Activated T-cell treated with anti-CD3 and anti-CD28 coated beads, Interleukin-2, amount 50 U/mL, for 1 hour (primary cell): Measurements from ENCODE around the gene GJA4.

Experiments
- DNase-seq: peaks from one replicate; pipeline ENCODE4 v3.0.0-alpha.2; 2020

GJA4 gene

DNA sequence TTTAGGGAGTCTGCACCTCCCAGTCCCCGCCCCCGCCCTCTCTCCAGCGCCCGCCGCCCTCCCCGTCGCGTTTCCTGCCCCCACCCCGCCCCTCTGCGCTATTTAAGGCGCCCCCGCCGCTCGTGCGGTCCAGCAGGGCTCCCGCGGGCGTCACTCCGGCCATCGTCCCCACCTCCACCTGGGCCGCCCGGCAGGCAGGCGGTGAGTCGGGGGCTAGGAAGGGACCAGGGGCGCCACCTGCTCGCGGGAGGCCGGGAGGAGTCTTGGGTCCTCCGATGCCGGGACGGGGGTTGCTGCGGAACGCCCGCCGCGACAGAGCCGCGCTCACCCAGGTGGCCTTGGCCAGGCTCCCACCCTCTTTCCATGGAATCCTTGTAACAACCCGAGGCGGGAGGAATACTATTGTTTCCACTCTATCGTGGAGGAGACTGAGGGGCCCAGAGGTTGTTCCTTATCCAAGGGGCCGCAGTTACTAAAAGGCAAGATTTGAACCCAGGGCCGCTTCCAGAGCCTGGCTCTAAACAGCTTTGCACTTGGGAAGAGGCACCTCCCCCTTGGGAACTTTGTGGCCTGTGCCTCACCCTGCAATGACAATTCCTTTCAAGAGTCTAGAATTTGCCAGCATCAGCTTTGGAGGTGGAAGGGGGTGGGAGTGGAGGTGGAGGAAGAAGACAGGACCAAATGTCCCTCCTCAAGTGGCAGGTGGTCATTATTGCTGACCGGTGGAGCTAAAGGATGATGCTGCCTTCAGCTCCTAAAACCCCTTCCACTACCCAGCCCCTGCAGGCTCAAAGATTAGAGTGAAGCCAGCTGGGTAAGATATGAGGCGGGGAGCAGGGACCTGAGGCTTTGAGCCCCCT, at the start of gene GJA4:
Gene GJA4 (plus strand): TSS at position 132 of the 860 bp plus-strand sequence. CDS start 1,215 bp downstream, outside the sequence.
- no peak for DNase-seq

DNA sequence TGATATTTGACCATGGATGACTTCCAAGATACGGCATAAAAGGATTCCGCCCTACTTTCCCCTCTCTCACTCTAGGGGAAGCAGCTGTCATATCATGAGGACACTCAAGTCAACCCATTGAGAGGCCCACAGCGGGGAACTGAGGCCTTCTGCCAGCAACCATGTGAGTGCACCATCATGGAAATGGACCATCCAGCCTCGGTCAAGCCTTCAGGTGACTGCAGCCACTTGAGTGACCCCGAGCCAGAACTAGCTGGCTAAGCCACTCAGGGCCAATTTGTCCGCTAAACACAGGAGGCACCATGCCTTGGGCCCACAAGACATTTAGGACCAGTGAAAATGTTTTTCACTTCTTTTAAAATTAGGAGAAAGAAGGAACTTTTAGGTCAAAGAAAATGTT, 49.0 kb upstream of the GJA4 start:
- DNase-seq, result no peak

DNA sequence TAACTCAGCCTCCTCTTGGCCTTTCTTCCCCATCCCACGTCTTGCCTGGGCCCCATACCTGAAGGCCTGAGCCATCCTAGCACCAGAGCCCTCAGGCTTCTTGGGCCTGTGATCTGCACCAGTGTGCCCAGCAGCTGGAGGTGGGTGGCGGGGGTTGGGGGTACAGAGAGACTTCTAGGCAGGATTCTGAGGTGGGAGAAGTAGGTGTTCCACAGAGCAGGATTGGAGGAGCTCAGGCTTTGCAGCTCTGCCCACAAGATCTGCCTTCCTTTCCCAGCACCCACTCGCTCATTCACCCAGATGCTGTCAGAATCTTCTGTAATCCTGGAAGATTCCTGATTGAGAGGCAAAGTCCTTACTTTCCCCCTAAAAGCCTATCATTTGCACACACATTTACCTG, 47.9 kb upstream of the GJA4 start:
- DNase-seq, result no peak

DNA sequence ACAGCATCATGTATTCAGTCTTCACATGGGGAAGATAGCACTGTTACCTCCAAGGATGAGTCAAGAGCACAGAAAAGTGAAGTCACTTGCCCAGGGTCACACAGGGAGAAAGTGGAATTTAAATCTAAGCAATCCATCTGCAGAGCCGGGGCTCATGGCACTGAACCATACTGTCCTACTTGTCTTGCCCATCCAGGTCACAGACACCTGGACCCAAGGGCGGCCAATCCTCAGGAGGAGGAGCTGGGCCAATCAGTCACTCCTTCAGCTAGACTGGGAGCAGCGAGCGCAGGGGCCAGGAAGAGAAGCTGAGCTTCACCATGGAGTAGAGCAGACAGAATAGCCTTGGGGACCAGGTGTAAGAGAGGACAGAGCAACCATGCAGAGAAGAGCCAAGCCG, 47.1 kb upstream of the GJA4 start:
- DNase-seq, result no peak

DNA sequence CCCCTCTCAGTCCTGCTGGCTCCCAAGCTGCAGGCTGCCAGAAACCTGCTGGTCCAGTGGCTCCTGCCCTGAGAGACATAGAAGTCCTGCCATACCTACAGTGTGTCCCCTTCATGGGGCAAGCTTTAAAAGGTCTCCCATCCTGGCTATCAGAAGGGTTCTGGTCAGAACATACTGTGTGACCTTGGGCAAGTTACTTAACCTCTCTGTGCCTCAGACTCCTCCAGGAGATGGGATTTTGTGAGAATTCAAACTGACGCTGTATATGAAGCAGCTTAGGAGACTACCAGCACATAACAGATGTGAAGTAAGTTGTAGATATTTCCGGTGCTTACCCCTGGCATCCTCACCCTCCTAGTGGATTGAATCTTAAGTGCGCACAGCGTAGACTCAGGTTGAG, 46.7 kb upstream of the GJA4 start:
- DNase-seq, result no peak

DNA sequence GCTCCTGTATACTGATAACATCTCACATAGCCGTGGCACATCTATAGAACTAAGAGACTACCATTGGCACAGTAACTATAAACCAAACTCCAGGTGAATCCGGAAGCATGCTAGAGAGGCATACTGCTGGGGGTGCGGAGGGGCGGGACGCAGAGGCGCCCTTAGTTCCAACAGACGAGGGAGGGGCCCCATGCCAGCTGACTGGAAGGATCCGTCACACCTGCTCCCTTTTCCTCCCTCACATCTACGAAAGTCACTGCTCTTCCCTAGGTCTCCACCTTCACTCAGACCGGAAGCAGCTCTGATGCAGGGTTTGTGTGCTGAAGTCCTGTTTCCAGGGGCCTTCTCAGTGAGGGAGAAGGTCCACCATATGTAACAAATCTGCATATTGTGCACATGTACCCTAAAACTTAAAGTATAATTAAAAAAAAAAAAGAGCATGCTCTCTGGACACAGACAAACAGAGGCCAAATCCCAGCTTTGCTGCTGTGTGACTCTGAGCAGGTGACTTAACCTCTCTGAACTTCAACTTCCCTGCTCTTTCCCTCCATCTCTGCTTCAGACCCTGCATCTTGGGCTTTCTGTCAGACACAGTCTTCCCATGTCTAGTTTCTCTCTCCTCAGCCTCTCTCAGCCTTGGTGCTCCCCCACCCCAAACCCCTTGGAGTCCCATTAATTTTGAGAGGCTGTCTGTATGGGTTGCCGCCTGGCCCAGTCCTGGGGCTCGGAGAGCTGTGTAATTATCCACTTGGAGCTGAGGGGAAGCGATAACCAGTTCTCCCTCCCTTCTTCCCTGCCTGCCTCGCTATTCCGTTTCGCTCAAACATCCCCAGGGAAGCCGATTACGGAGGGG, 45.8 kb upstream of the GJA4 start:
- no peak for DNase-seq

DNA sequence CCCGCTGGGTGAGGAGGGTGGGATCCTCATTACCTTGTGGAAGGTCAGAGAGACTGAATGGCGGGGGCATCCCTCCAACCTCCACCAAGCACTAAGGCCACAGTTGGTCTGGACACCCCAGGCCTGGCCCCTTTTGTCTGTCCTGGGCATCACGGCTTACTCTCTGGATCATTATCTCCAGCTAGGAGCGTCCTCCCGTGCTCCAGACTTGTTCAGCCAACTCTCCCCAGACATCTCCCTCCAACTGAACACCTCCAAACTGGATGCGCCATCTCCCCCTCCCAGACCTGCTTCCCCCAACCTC, 45.2 kb upstream of the GJA4 start:
- no peak for DNase-seq

DNA sequence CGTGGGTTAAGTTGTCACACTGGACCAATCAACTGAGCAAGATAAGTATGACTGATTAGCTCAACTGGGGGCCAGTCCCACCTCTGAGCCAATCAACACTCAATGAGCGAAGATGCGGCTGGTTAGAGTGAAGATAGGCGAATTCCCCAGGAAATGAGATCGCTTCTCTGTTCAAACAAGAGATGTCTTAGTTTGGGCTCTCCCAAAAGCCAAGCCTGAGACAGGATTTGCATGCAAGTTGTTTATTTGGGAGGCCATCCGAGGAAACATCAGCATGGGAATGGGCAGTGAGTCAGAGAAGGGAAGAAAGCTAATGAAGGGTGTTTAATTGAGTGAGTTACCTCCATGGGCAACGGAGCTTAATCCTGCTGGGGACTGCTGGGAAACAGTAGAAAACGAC, 42.8 kb upstream of the GJA4 start:
- DNase-seq, result no peak

DNA sequence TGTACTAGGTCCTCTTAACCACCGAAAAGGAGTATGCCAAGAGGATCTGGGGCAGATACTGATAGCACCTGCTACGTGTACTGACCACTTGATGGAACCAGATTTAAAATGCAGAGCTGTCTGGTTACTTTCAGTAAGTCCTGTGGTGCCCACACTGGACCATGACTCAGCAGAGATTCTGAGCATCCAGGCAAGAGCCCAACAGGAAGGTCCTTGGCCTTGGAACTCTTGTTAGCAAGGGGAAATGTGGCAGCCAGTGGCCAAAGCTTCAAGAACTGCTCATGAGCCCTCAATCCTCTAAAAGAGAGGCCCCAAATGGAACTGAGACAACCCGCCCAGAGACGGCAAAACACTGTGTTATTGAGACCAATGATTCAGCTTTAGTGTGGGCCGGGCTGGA, 42.2 kb upstream of the GJA4 start:
- DNase-seq, result no peak

DNA sequence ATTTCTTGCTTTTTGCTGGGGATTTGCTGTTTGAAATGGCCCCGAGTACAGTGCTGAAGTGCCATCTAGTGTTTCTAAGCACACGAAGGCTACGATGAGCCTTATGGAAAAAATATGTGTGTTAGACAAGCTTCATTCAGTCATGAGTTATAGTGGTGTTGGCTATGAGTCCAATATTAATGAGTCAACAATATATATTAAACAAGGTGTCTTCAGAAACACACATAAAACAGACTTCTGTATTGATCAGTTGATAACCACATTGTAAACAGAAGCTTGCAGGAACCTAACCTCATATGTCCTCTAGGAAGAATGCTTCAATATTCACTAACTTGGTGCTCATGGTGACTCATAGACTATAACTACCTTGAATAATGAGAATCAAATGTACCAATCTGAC, 39.6 kb upstream of the GJA4 start:
- DNase-seq, result no peak

DNA sequence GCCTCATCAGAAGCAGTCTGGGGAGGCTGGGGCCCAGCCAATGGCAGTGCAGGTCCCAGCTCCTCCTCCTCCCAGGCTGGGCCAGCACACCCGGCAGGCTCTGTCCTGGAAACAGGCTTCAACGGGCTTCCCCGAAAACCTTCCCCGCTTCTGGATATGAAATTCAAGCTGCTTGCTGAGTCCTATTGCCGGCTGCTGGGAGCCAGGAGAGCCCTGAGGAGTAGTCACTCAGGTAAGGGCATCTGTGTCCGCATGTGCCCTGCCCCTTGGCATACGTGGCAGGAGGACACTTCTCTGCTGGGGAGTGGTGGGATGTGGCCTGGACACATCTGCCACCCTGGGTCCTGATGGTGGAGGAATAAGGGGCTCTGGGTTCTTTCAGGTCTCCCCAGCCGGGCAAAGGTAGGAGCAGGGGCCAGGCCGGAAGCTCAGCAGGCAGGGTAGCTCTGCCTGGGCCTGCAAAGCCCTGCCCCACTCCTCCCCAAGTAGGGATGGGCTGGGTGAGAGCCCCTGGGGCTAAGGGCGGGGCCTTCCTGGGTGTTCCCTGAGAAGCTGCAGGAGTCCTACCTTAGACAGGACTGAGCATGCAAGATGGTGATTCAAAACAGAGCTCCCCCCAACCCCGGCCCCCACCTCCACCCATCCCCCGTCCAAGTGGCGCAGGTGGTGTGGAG, 37.7 kb upstream of the GJA4 start, which contains the start of gene GJB5:
Gene GJB5 (plus strand): TSS at position 84 of the 674 bp plus-strand sequence. CDS start 2,284 bp downstream, outside the sequence.
- DNase-seq, result no peak

DNA sequence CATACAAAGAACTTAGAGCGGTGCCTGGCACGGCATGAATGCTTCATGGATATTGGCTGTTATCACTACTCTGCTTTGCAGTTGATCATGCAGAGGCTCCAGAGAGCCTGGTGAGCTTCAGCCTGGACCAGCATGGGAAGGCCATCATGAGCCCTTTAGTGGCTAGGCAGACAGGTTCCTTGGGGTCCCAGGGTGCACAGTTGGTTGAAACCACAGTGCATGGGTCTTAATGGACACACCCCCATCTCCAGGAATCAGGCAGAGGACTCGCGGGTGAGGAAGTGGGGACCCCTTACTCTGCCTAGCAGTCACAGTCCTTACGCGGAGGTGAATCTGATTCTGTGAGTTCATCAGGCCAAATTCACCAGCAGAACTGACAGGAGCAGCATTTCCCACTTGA, 36.8 kb upstream of the GJA4 start:
- DNase-seq, result no peak

DNA sequence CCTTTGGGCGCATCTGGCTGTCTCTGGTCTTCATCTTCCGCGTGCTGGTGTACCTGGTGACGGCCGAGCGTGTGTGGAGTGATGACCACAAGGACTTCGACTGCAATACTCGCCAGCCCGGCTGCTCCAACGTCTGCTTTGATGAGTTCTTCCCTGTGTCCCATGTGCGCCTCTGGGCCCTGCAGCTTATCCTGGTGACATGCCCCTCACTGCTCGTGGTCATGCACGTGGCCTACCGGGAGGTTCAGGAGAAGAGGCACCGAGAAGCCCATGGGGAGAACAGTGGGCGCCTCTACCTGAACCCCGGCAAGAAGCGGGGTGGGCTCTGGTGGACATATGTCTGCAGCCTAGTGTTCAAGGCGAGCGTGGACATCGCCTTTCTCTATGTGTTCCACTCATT, 35.4 kb upstream of the GJA4 start:
- no peak for DNase-seq

DNA sequence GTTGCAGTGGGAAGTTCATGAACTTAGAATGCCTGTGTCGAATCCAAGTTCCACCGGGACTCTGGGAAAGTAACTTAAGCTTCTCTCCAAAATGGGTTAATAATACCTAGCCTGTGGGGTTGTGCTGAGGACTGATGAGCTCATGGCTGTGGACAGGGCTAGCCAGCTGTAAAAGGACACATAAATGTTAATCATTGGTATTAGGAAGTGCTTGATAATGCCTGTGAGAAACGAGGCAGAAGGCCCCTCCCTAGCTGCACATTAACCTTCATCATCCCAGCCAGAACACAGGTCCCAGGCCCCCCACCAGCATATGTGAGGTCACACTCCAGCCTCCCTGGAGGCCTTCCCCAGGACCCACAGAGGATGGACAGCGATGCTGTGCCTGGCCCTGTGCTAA, 34.0 kb upstream of the GJA4 start:
- DNase-seq, result no peak

DNA sequence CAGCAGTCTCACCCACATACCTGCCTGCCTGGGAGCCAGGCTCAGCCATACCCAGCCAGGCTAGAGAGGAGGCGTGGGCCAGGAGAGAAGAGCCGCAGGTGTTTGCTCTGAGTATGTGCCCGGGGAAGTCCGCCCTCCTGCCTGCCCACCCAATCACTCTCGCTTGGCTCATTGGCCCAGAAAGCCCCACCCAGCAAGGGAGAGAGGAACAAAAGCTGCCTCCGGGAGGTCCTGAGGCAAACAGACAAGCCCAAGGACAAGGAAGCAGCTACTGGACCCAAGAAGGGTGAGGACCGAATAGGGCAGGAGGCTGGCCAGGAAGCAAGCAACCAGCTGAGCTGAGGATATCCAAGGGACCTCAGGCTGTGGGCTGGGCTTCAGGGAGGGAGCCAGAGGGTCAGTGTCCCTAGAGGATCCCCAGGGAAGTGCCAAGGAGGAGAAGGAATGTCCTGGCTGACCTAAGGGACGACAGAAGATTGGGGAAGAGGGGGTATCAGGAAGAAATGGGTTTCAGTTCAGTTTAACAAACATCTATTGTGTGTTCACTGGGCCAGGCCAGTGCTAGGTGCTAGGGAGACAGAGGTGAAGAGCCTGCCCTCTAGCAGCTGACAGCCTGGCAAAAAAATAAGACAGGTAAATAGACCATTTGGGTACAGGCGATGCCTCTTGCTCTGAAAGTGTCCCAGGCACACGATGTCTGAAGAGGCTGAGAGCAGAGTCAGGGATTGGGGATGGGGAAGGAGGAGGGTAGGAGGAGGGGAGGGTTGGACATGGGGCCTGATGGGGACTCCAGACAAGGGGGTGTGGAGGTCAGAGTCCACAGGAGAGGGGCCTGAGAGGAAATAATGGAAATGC, 33.1 kb upstream of the GJA4 start, which contains the start of gene GJB4:
Gene GJB4 (plus strand): TSS at position 238 of the 855 bp plus-strand sequence. CDS start 1,515 bp downstream, outside the sequence.
- DNase-seq, result no peak

DNA sequence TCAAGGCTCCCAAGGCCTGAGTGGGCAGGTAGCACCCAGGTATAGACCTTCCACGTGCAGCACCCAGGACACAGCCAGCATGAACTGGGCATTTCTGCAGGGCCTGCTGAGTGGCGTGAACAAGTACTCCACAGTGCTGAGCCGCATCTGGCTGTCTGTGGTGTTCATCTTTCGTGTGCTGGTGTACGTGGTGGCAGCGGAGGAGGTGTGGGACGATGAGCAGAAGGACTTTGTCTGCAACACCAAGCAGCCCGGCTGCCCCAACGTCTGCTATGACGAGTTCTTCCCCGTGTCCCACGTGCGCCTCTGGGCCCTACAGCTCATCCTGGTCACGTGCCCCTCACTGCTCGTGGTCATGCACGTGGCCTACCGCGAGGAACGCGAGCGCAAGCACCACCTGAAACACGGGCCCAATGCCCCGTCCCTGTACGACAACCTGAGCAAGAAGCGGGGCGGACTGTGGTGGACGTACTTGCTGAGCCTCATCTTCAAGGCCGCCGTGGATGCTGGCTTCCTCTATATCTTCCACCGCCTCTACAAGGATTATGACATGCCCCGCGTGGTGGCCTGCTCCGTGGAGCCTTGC, 31.5 kb upstream of the GJA4 start:
- DNase-seq, result no peak

DNA sequence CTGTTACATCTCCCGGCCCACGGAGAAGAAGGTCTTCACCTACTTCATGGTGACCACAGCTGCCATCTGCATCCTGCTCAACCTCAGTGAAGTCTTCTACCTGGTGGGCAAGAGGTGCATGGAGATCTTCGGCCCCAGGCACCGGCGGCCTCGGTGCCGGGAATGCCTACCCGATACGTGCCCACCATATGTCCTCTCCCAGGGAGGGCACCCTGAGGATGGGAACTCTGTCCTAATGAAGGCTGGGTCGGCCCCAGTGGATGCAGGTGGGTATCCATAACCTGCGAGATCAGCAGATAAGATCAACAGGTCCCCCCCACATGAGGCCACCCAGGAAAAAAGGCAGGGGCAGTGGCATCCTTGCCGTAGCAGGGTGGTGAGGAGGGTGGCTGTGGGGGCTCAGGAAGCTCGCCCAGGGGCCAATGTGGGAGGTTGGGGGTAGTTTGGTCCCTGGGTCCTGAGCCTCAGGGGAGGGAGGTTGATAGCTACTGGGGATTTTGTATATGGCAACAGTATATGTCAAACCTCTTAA, 31.0 kb upstream of the GJA4 start:
- DNase-seq, result no peak

DNA sequence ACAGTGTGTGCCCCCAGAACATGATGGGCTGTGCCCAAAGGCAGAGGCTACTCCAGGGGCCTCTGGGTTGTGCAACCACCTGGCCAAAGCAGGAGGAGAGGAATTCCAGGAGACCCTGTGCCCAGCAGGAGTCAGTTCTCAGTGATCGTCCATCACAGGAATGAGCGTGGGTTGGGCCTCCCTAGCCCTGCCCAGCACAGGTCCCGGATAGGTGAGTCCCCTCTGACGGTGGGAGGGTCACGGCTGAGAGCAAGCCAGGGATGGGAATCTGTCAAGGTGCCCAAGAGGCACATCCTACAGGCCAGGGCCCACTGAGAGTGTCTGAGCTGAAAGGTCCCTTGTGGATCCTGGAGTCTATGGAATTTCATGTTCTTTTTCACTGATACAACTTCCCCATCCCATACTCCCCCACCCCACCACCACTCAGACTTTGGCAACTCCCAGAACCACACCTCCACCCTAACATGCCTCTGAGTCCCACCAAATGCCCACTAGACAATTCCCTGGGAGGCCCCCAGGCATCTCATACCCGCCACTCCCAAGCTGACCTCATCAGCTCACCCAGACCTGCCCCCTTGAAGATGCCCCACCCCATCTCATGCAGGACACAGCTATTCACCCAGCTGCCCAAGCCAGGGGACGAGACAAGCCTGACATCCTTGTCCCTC, 30.2 kb upstream of the GJA4 start:
- DNase-seq, result no peak

DNA sequence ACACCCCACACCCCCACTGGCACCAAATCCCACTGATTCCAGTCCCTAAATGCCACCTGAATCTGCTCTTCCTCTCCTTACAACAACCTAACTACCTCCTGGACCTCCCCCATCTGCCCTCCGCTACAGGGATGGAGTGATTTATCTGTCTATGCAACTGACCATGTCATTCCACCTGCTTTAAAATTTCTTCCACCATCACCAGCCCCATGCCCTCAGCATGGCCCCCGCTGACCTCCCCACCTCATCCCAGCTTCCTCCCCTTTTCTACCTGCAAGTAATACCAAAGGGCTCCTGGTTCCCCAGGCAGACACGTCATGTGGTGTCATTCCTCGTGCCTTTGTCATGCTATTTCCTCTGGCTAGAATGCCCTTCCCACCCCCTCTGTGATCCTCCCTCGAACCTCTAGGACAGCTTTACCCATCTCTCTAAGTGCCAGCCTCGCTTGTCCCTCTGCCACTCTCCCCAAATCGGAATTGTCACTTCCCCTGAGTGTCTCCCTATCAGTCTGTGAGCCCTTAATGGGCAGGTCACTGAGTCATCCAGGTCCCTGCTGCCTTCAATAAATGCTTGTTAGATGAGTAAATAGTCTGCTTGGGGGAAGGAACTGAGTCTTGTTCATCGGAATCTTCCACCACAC, 29.5 kb upstream of the GJA4 start:
- no peak for DNase-seq

DNA sequence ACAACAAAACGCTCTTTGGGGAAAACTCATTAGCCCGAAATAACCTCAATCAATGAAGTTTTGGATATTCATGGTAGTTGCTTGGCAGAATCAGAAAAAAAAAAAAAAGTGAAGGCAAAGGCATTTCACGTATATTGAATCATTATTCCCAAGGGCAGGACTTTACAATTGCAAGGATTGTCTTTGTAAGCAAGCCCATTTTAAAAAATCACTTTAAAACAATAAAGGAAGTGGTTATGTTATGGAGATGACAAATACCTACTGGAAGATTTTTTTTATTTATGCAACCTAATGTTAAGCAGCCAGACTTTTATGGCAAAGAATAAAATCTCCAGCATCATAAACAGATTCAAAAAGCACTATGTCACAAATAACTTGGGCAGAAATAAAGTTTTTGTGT, 23.9 kb upstream of the GJA4 start:
- DNase-seq, result no peak
